Measurements from ENCODE around the gene ZFX. TPM values are rescaled to one million over a fixed set of nuclear protein-coding genes. Genes with fewer than 3 reads are reported as not detected.

Gene ZFX
- total RNA-seq, 1 donor from 2014 or later: 59.1 TPM

GRCh38 chrX:24189490-24189889, 40.0 kb downstream of the ZFX start:
- peaks cover 32% of the 10 kb centered on the region for H4K20me1 ChIP-seq (ENCODE audit: low read depth)
- no peaks in the 10 kb centered on the region for H3K4me1 Mint-ChIP-seq

GRCh38 chrX:24190500-24191156, 41.1 kb downstream of the ZFX start:
- H2AFZ ChIP-seq (replicated peaks): no peak overlapping the region
- peaks cover 32% of the 10 kb centered on the region for H4K20me1 ChIP-seq (ENCODE audit: low read depth)
- Mint-ChIP-seq H3K4me3 (no peak overlapping the region), H3K4me1 (no peaks in the 10 kb centered on the region), H3K27me3 (ENCODE audit: insufficient read depth, low read depth) (no peaks in the 10 kb centered on the region), H3K36me3 (peaks cover 59% of the 10 kb centered on the region), H3K27ac (peak overlapping the region; percentile 50), H3K9me3 (no peaks in the 10 kb centered on the region)
- H3K79me2 ChIP-seq (ENCODE audit: low read depth): peaks cover 96% of the 10 kb centered on the region
- H3F3A ChIP-seq (ENCODE audit: low read depth): peaks cover 8% of the 10 kb centered on the region
- H3K9me3 ChIP-seq (ENCODE audit: low read depth): no peaks in the 10 kb centered on the region
- no peak for DNase-seq (ENCODE audit: low spot score)
- no peaks in the 10 kb centered on the region for H3K4me1 ChIP-seq
- H3K4me2 ChIP-seq: no peak overlapping the region
- no peak overlapping the region for H3K27ac ChIP-seq
- H3K9ac ChIP-seq: no peak overlapping the region
- no peaks in the 10 kb centered on the region for H3K36me3 ChIP-seq
- no peaks in the 10 kb centered on the region for H3K27me3 ChIP-seq
- no peak overlapping the region for H3K4me3 ChIP-seq
- TF ChIP-seq CTCF (IDR thresholded peaks at IDR 0.05) (no peak), EZH2 (IDR thresholded peaks at IDR 0.05) (no peak), EZH2phosphoT487 (IDR thresholded peaks at IDR 0.05) (no peak)

More at GRCh38 chrX:24189490-24189889, 40.0 kb downstream of the ZFX start:
- H3K79me2 ChIP-seq (ENCODE audit: low read depth): peaks cover 98% of the 10 kb centered on the region
- TF ChIP-seq EZH2phosphoT487 (IDR thresholded peaks at IDR 0.05) (no peak), EZH2 (IDR thresholded peaks at IDR 0.05) (no peak), CTCF (IDR thresholded peaks at IDR 0.05) (no peak)
- no peak overlapping the region for H3K27ac ChIP-seq
- H3K27ac Mint-ChIP-seq: no peak overlapping the region
- H3K9me3 ChIP-seq (ENCODE audit: low read depth): no peaks in the 10 kb centered on the region
- no peak for DNase-seq (ENCODE audit: low spot score)
- no peaks in the 10 kb centered on the region for H3K27me3 ChIP-seq
- H3K9ac ChIP-seq: no peak overlapping the region
- no peaks in the 10 kb centered on the region for H3K36me3 ChIP-seq
- no peak overlapping the region for H3K4me2 ChIP-seq
- no peaks in the 10 kb centered on the region for H3K9me3 Mint-ChIP-seq
- H3K27me3 Mint-ChIP-seq (ENCODE audit: insufficient read depth, low read depth): no peaks in the 10 kb centered on the region
- peaks cover 8% of the 10 kb centered on the region for H3F3A ChIP-seq (ENCODE audit: low read depth)
- H3K4me1 ChIP-seq: no peaks in the 10 kb centered on the region
- H3K4me3 ChIP-seq: no peak overlapping the region
- H2AFZ ChIP-seq (replicated peaks): no peak overlapping the region
- H3K4me3 Mint-ChIP-seq: no peak overlapping the region
- H3K36me3 Mint-ChIP-seq: peaks cover 58% of the 10 kb centered on the region

GRCh38 chrX:24196509-24196908, 47.0 kb downstream of the ZFX start:
- peaks cover 4% of the 10 kb centered on the region for H3K4me1 Mint-ChIP-seq
- no peak overlapping the region for H2AFZ ChIP-seq (replicated peaks)
- H3K27ac ChIP-seq: no peak overlapping the region
- H3K36me3 ChIP-seq: no peaks in the 10 kb centered on the region
- no peak overlapping the region for H3K4me2 ChIP-seq
- H3K4me1 ChIP-seq: no peaks in the 10 kb centered on the region
- H3K36me3 Mint-ChIP-seq: peaks cover 32% of the 10 kb centered on the region
- H4K20me1 ChIP-seq (ENCODE audit: low read depth): peaks cover 24% of the 10 kb centered on the region
- H3K9me3 Mint-ChIP-seq: no peaks in the 10 kb centered on the region
- peaks cover 98% of the 10 kb centered on the region for H3K79me2 ChIP-seq (ENCODE audit: low read depth)
- H3K27me3 Mint-ChIP-seq (ENCODE audit: insufficient read depth, low read depth): no peaks in the 10 kb centered on the region
- no peak overlapping the region for H3K4me3 ChIP-seq
- no peaks in the 10 kb centered on the region for H3K9me3 ChIP-seq (ENCODE audit: low read depth)
- DNase-seq (ENCODE audit: low spot score): no peak
- TF ChIP-seq CTCF (IDR thresholded peaks at IDR 0.05) (no peak), EZH2 (IDR thresholded peaks at IDR 0.05) (no peak), EZH2phosphoT487 (IDR thresholded peaks at IDR 0.05) (no peak)
- H3K27me3 ChIP-seq: no peaks in the 10 kb centered on the region
- no peak overlapping the region for H3K9ac ChIP-seq
- H3K4me3 Mint-ChIP-seq: no peak overlapping the region
- no peaks in the 10 kb centered on the region for H3F3A ChIP-seq (ENCODE audit: low read depth)
- H3K27ac Mint-ChIP-seq: no peak overlapping the region

All from neural progenitor cell (in vitro differentiated cells).